22Rv1 (cell line): ENCODE results near the gene SPACDR.

ENCODE experiments used
- CTCF ChIP-seq: fragments of 450-650 bp; IDR thresholded peaks from 2 replicates; pipeline ENCODE4 v1.5.1; 2017; ENCODE audit warnings: mild to moderate bottlenecking
- ZFX ChIP-seq: fragments of 450-650 bp; IDR thresholded peaks from 2 replicates; pipeline ENCODE4 v1.6.1; 2017; ENCODE audit warnings: antibody characterized with exemption, borderline replicate concordance

- TF ChIP-seq CTCF (no peak), ZFX (no peak)
Measured at GRCh38 chr7:100467638-100468373, 3.7 kb upstream of the SPACDR start.
